CD14-positive monocyte (primary cell): Measurements from ENCODE around the gene ZNF235. TPM values are rescaled to one million over a fixed set of nuclear protein-coding genes. Genes with fewer than 3 reads are reported as not detected.
A peak's percentile ranks its signal among the peaks of the same experiment; 100 is the strongest.

Source experiments
- DNase-seq, 3 donors: peaks; one replicate each; pipeline ENCODE4 v3.0.0-alpha.2; 2011 to 2022
- H2AFZ ChIP-seq: 2 replicates; pipeline ENCODE4 v1.6.0; 2012; ENCODE audit warnings: mild to moderate bottlenecking, low read depth, low read length, inconsistent platforms; ENCODE audit not compliant: insufficient read depth, poor library complexity, severe bottlenecking
- H3K27ac ChIP-seq, 2 donors: 1 replicate in 1 of 2; 2 replicates in 1 of 2; pipeline ENCODE4 v1.5.1; 2012 to 2013; ENCODE audit warnings: low read length in 2 of 2, control low read depth in 1 of 2, inconsistent platforms in 1 of 2, low read depth in 1 of 2, mild to moderate bottlenecking in 1 of 2
- H3K27me3 ChIP-seq, 2 donors: one replicate each; pipeline versions ENCODE4 v1.6.0 to v1.6.1; 2011 to 2013; ENCODE audit warnings: low read length in 2 of 2; ENCODE audit not compliant: control insufficient read depth in 2 of 2, insufficient read depth in 2 of 2
- H3K36me3 ChIP-seq, 2 donors: replicated peaks in 1 of 2; 1 replicate in 1 of 2; 2 replicates in 1 of 2; pipeline versions ENCODE4 v1.5.1 to v1.6.1; 2012 to 2013; ENCODE audit warnings: low read length in 2 of 2, control low read depth in 1 of 2, inconsistent platforms in 1 of 2, mild to moderate bottlenecking in 1 of 2; ENCODE audit not compliant: insufficient read depth in 2 of 2, control insufficient read depth in 1 of 2
- H3K4me1 ChIP-seq, 2 donors: 1 replicate in 1 of 2; 2 replicates in 1 of 2; pipeline versions ENCODE4 v1.5.1 to v1.6.1; 2012 to 2013; ENCODE audit warnings: low read length in 2 of 2, control low read depth in 1 of 2, inconsistent platforms in 1 of 2, mild to moderate bottlenecking in 1 of 2, moderate library complexity in 1 of 2; ENCODE audit not compliant: insufficient read depth in 2 of 2, control insufficient read depth in 1 of 2
- H3K4me2 ChIP-seq: replicated peaks from 2 replicates; pipeline ENCODE3; 2012; ENCODE audit warnings: low read length, moderate library complexity, mild to moderate bottlenecking; ENCODE audit not compliant: poor library complexity, severe bottlenecking; ENCODE audit errors: extremely low read depth
- H3K4me3 ChIP-seq, 3 experiments: fragments of 200-600 bp in 1 of 3; sonication (generic) in 1 of 3; replicated peaks in 1 of 3; 1 replicate in 2 of 3; 2 replicates in 1 of 3; pipeline ENCODE4 v1.5.1; 2011 to 2013; ENCODE audit warnings: low read length in 3 of 3, mild to moderate bottlenecking in 3 of 3, control low read depth in 2 of 3, low read depth in 2 of 3, inconsistent platforms in 1 of 3, moderate library complexity in 1 of 3
- H3K79me2 ChIP-seq: 2 replicates; pipeline ENCODE4 v1.6.0; 2012; ENCODE audit warnings: mild to moderate bottlenecking, control low read depth, inconsistent platforms, low read length, moderate library complexity; ENCODE audit not compliant: insufficient read depth
- H3K9ac ChIP-seq: 2 replicates; pipeline ENCODE4 v1.6.0; 2017; ENCODE audit warnings: low read length, mild to moderate bottlenecking; ENCODE audit not compliant: insufficient read depth, poor library complexity, severe bottlenecking
- H3K9me3 ChIP-seq, 2 donors: replicated peaks in 1 of 2; 1 replicate in 1 of 2; 2 replicates in 1 of 2; pipeline versions ENCODE4 v1.5.1 to v1.6.1; 2012 to 2013; ENCODE audit warnings: low read length in 2 of 2, control low read depth in 1 of 2; ENCODE audit not compliant: control insufficient read depth in 1 of 2, insufficient read depth in 1 of 2
- H4K20me1 ChIP-seq: 2 replicates; pipeline ENCODE4 v1.6.0; 2012; ENCODE audit warnings: mild to moderate bottlenecking, low read length, control low read depth, moderate library complexity; ENCODE audit not compliant: insufficient read depth
- H3K27ac Mint-ChIP-seq, 7 donors: one replicate each; pipeline ENCODE4 v1.8.0; 2020; ENCODE audit warnings: mild to moderate bottlenecking in 7 of 7, mixed read lengths in 7 of 7, moderate library complexity in 6 of 7, inconsistent platforms in 2 of 7
- H3K27me3 Mint-ChIP-seq, 3 donors: one replicate each; pipeline ENCODE4 v1.8.0; 2021 to 2022; ENCODE audit warnings: low read depth in 3 of 3, mild to moderate bottlenecking in 3 of 3, mixed read lengths in 3 of 3, moderate library complexity in 3 of 3, inconsistent platforms in 1 of 3
- H3K36me3 Mint-ChIP-seq, 2 donors: one replicate each; pipeline ENCODE4 v1.8.0; 2020; ENCODE audit warnings: mixed read lengths in 2 of 2, inconsistent platforms in 1 of 2, mild to moderate bottlenecking in 1 of 2
- H3K4me1 Mint-ChIP-seq: one replicate; pipeline ENCODE4 v1.8.0; 2020; ENCODE audit warnings: mild to moderate bottlenecking, mixed read lengths
- H3K4me3 Mint-ChIP-seq, 2 donors: one replicate each; pipeline ENCODE4 v1.8.0; 2020; ENCODE audit warnings: mild to moderate bottlenecking in 2 of 2, mixed read lengths in 2 of 2, moderate library complexity in 1 of 2
- H3K9me3 Mint-ChIP-seq, 7 donors: one replicate each; pipeline ENCODE4 v1.8.0; 2020 to 2022; ENCODE audit warnings: mixed read lengths in 7 of 7, mild to moderate bottlenecking in 6 of 7, moderate library complexity in 6 of 7, inconsistent platforms in 2 of 7
- CTCF ChIP-seq: fragments of 200-600 bp; IDR thresholded peaks from one replicate; pipeline ENCODE4 v1.8.0; 2022; ENCODE audit warnings: antibody characterized with exemption, mild to moderate bottlenecking
- WGBS: methylation state at CpG from one replicate; pipeline ENCODE4 v1.1.5; 2013; ENCODE audit warnings: missing lambda C conversion rate; ENCODE audit not compliant: insufficient coverage; 5-methylcytosine and 5-hydroxymethylcytosine counted together
- intact Hi-C, 2 donors: fragments of 100-400 bp; cut with micrococcal nuclease; formaldehyde crosslinking; loops; one replicate each; pipeline versions ENCODE4 v1.15.0 to v1.15.1; 2023
- polyA minus RNA-seq: library from RNA; depleted of rRNA, polyadenylated mRNA; stranded (reverse); fragments of >200 nt; gene quantifications from 2 replicates; pipeline ENCODE4 v1.2.3, GENCODE V29; 2012
- polyA plus RNA-seq, 3 donors: library from polyadenylated mRNA; depleted of rRNA in 1 of 3; unstranded in 2 of 3; stranded (reverse) in 1 of 3; fragments of 300-500 nt in 2 of 3; fragments of >200 nt in 1 of 3; fragmentation: Illumina TruSeq in 2 of 3; gene quantifications; 1 replicate in 2 of 3; 2 replicates in 1 of 3; pipeline ENCODE4 v1.2.3, GENCODE V29; 2012 to 2021
- total RNA-seq, 12 experiments: library from RNA in 1 of 12; stranded (reverse) in 1 of 12; fragments of 120-200 nt in 1 of 12; gene quantifications; one replicate each; pipeline ENCODE4 v1.2.4 and lab custom pipeline; 2013 to 2026; ENCODE audit warnings: mixed read lengths in 6 of 12, inconsistent platforms in 1 of 12

The ZNF235 gene
- total RNA-seq (2013): 5.2 TPM
- 1 to 10 TPM in 1 of 3 donors, under 1 TPM in 2; 0.64 to 3.0 (median 0.92) TPM for polyA plus RNA-seq
- polyA minus RNA-seq: 1.4 and 2.6 TPM in 2 replicates
- 1.0 to 7.5 (median 3.3) reads per million in 11 experiments for total RNA-seq (lab: John Stamatoyannopoulos, UW)

- Histone ChIP-seq H3K9ac (peak within 1 kb of the TSS; percentile 72), H3K4me3 (peak within 1 kb of the TSS; percentile 70 to 98 (median 93)), H3K9me3 (peaks cover 14 to 40% of the 10 kb centered on the region in 2 donors), H3K4me1 (peaks cover 12 to 19% of the 10 kb centered on the region in 2 donors), H3K27me3 (no peaks in the 10 kb centered on the region), H3K27ac (peak within 1 kb of the TSS in 1 of 2 donors; percentile 67), H3K36me3 (peaks cover 7 to 25% of the 10 kb centered on the region in 2 donors), H3K79me2 (peaks cover 3% of the 10 kb centered on the region), H2AFZ (peak within 1 kb of the TSS; percentile 99), H3K4me2 (peak within 1 kb of the TSS; percentile 92), H4K20me1 (no peaks in the 10 kb centered on the region)
- peak; percentile 73 to 92 (median 89) for DNase-seq
- 0% methylated on average over 28 of the region's 31 CpGs for WGBS
- peak within 1 kb of the TSS; percentile 92 to 96 for H3K4me3 Mint-ChIP-seq
- H3K4me1 Mint-ChIP-seq: peaks cover 16% of the 10 kb centered on the region
- peaks cover 17 to 21% of the 10 kb centered on the region in 2 donors for H3K36me3 Mint-ChIP-seq
- no peak for TF ChIP-seq CTCF
- H3K9me3 Mint-ChIP-seq: peaks cover 16 to 46% (median 38%) of the 10 kb centered on the region in 7 donors
- H3K27me3 Mint-ChIP-seq: peaks cover 1 to 3% (median 2%) of the 10 kb centered on the region in 3 donors
- intact Hi-C loops: no loop called here
- H3K27ac Mint-ChIP-seq: peak within 1 kb of the TSS in 5 of 7 donors; percentile 37 to 78 (median 64)
Measured at GRCh38 chr19:44304659-44305193, at the start of gene ZNF235. TSS of gene ZNF235 (minus strand) at chr19:44305025. CDS start at chr19:44303404, 1,621 bp downstream.

GRCh38 chr19:44346556-44346955 lies 41.7 kb upstream of the ZNF235 start:
- WGBS: 100% methylated on average over 3 of the region's 4 CpGs
- no peak overlapping the region for H3K4me2 ChIP-seq
- TF ChIP-seq CTCF: no peak
- intact Hi-C loops: no loop called here
- no peak overlapping the region for H3K9ac ChIP-seq
- no peaks in the 10 kb centered on the region for H3K4me1 ChIP-seq
- no peaks in the 10 kb centered on the region for H3K79me2 ChIP-seq
- no peak overlapping the region for H3K4me3 ChIP-seq
- H3K9me3 Mint-ChIP-seq: peaks cover 12 to 53% (median 33%) of the 10 kb centered on the region in 7 donors
- H3K36me3 ChIP-seq: no peaks in the 10 kb centered on the region
- H2AFZ ChIP-seq: no peak overlapping the region
- no peak for DNase-seq
- H3K36me3 Mint-ChIP-seq: no peaks in the 10 kb centered on the region
- no peaks in the 10 kb centered on the region for H3K27me3 ChIP-seq
- no peaks in the 10 kb centered on the region for H3K4me1 Mint-ChIP-seq
- no peak overlapping the region for H3K27ac Mint-ChIP-seq
- H3K4me3 Mint-ChIP-seq: no peak overlapping the region
- H3K27ac ChIP-seq: no peak overlapping the region
- peaks cover 27 to 69% of the 10 kb centered on the region in 2 donors for H3K9me3 ChIP-seq
- H4K20me1 ChIP-seq: no peaks in the 10 kb centered on the region
- H3K27me3 Mint-ChIP-seq: peaks cover 0 to 2% (median 1%) of the 10 kb centered on the region in 3 donors
